Stimulated activated CD4-positive, alpha-beta T cell treated with anti-CD3 and anti-CD28 coated beads, Interleukin-15, amount 100 ng/mL, for 1 hour (primary cell): ENCODE measurements around the gene ZRSR2.
"Not testable (repeated sequence)": the region's sequence is repeated elsewhere in the genome, so short reads cannot be mapped to it uniquely, and the experiment has no call there.

Source experiments
- DNase-seq, 2 donors: peaks; one replicate each; pipeline ENCODE4 v3.0.0-alpha.2; 2020; ENCODE audit warnings: low read depth in 1 of 2, low spot score in 1 of 2

The ZRSR2 gene

GRCh38 chrX:15789979-15790768 lies at the start of gene ZRSR2:
Gene ZRSR2 (plus strand): TSS chrX:15790484. CDS start chrX:15790496, 12 bp downstream.
- DNase-seq, result peak; percentile 63 to 77

- DNase-seq, result no peak
These were observed 46.0 kb upstream of the ZRSR2 start for GRCh38 chrX:15744181-15744867.

GRCh38 chrX:15745179-15745578 lies 45.1 kb upstream of the ZRSR2 start:
- DNase-seq, result no peak

- not testable (repeated sequence) for DNase-seq
These were observed 43.6 kb upstream of the ZRSR2 start for GRCh38 chrX:15746651-15747050.

- no peak for DNase-seq
These were observed 42.6 kb upstream of the ZRSR2 start for GRCh38 chrX:15747626-15748173.

- DNase-seq, result no peak
These were observed 41.4 kb upstream of the ZRSR2 start for GRCh38 chrX:15748841-15749240.

- DNase-seq, result no peak
These were observed 40.4 kb upstream of the ZRSR2 start for GRCh38 chrX:15749642-15750610.

GRCh38 chrX:15750611-15751154 lies 39.6 kb upstream of the ZRSR2 start:
- no peak for DNase-seq

GRCh38 chrX:15751155-15751819 lies 39.0 kb upstream of the ZRSR2 start:
- no peak for DNase-seq

- DNase-seq, result no peak
These were observed 35.2 kb upstream of the ZRSR2 start for GRCh38 chrX:15755091-15755490.

GRCh38 chrX:15758140-15758539 lies 32.1 kb upstream of the ZRSR2 start:
- DNase-seq, result no peak

- DNase-seq, result not testable (repeated sequence)
These were observed 30.4 kb upstream of the ZRSR2 start for GRCh38 chrX:15759886-15760285.

- DNase-seq, result no peak
These were observed 28.6 kb upstream of the ZRSR2 start for GRCh38 chrX:15761564-15762191.

GRCh38 chrX:15769300-15769954 lies 20.9 kb upstream of the ZRSR2 start:
- no peak for DNase-seq

- no peak for DNase-seq
These were observed 8.2 kb upstream of the ZRSR2 start for GRCh38 chrX:15781961-15782699.

- no peak for DNase-seq
These were observed 5.0 kb upstream of the ZRSR2 start for GRCh38 chrX:15785176-15785750.

GRCh38 chrX:15786915-15787314 lies 3.4 kb upstream of the ZRSR2 start:
- DNase-seq, result no peak

- DNase-seq, result no peak
These were observed 546 bp downstream of the ZRSR2 start for GRCh38 chrX:15790769-15791290.
